WTC11 (cell line): ENCODE results near the gene CPXM2. TPM values are rescaled to one million over a fixed set of nuclear protein-coding genes. Genes with fewer than 3 reads are reported as not detected.

Experiments
- ATAC-seq: fragments of 200-7000 bp; cut with Tn5 transposase; 2 replicates; pipeline ENCODE4 v1.10.0; 2021; ENCODE audit warnings: mild to moderate bottlenecking, moderate library complexity
- CTCF ChIA-PET: fragments of 300-600 bp; sonication (Branson Sonifier 250); formaldehyde crosslinking; loops from one replicate; lab custom pipeline; 2021; ENCODE audit warnings: antibody characterized with exemption; lab: Charles Lee
- POLR2A ChIA-PET: fragments of 350-600 bp; sonication (Branson Sonifier 250); formaldehyde crosslinking; loops from one replicate; lab custom pipeline; 2021; ENCODE audit warnings: antibody characterized with exemption; lab: Charles Lee
- DNase-seq: peaks from one replicate; pipeline ENCODE4 v3.0.0; 2021; ENCODE audit warnings: low spot score
- H3K27ac Mint-ChIP-seq: 2 replicates; pipeline ENCODE4 v1.8.0; 2021; ENCODE audit warnings: mixed read lengths
- H3K27me3 Mint-ChIP-seq: 2 replicates; pipeline ENCODE4 v1.8.0; 2021; ENCODE audit warnings: low read depth, mild to moderate bottlenecking, moderate library complexity, mixed read lengths
- H3K36me3 Mint-ChIP-seq: 2 replicates; pipeline ENCODE4 v1.8.0; 2021; ENCODE audit warnings: mixed read lengths
- H3K4me1 Mint-ChIP-seq: 2 replicates; pipeline ENCODE4 v1.8.0; 2022; ENCODE audit warnings: mixed read lengths
- H3K4me3 Mint-ChIP-seq: 2 replicates; pipeline ENCODE4 v1.8.0; 2021; ENCODE audit warnings: mild to moderate bottlenecking, moderate library complexity, mixed read lengths
- H3K9me3 Mint-ChIP-seq: 2 replicates; pipeline ENCODE4 v1.8.0; 2021; ENCODE audit warnings: mixed read lengths
- CBFB ChIP-seq: sonication (generic); formaldehyde crosslinking; IDR thresholded peaks from 2 replicates; pipeline ENCODE4 v1.8.1; 2022; ENCODE audit warnings: mild to moderate bottlenecking, low read depth, missing genetic modification reagents
- ETV6 ChIP-seq: sonication (generic); formaldehyde crosslinking; IDR thresholded peaks from 2 replicates; pipeline ENCODE4 v1.8.1; 2022; ENCODE audit warnings: mild to moderate bottlenecking, missing genetic modification reagents
- GABPB1 ChIP-seq: sonication (generic); formaldehyde crosslinking; IDR thresholded peaks from 2 replicates; pipeline ENCODE4 v1.8.1; 2023; ENCODE audit warnings: mild to moderate bottlenecking, missing genetic modification reagents
- JAZF1 ChIP-seq: fragments of 250-450 bp; sonication (Bioruptor Pico); IDR thresholded peaks from 2 replicates; pipeline ENCODE4 v1.9.0; 2021; ENCODE audit warnings: moderate library complexity, mild to moderate bottlenecking, inconsistent platforms
- RELA ChIP-seq: sonication (generic); formaldehyde crosslinking; IDR thresholded peaks from 2 replicates; pipeline ENCODE4 v1.8.1; 2022; ENCODE audit warnings: missing genetic modification reagents, mild to moderate bottlenecking, borderline replicate concordance
- SMAD3 ChIP-seq: sonication (generic); formaldehyde crosslinking; IDR thresholded peaks from 2 replicates; pipeline ENCODE4 v1.8.0; 2022; ENCODE audit warnings: missing genetic modification reagents, mild to moderate bottlenecking, borderline replicate concordance
- TP53 ChIP-seq: sonication (generic); formaldehyde crosslinking; IDR thresholded peaks from 2 replicates; pipeline ENCODE4 v1.8.1; 2023; ENCODE audit warnings: mild to moderate bottlenecking, missing genetic modification reagents
- ZNF121 ChIP-seq: sonication (generic); formaldehyde crosslinking; IDR thresholded peaks from 2 replicates; pipeline ENCODE4 v1.8.0; 2023; ENCODE audit warnings: missing genetic modification reagents
- ZNF396 ChIP-seq: fragments of 250-450 bp; sonication (Bioruptor Pico); IDR thresholded peaks from 2 replicates; pipeline ENCODE4 v1.8.0; 2021; ENCODE audit warnings: mild to moderate bottlenecking, moderate library complexity, borderline replicate concordance
- total RNA-seq: library from RNA; stranded (reverse); gene quantifications from 3 replicates; pipeline ENCODE4 v1.2.3, GENCODE V29; 2021
- TF ChIP-seq, protein P1 (sequence below): sonication (generic); formaldehyde crosslinking; IDR thresholded peaks from 2 replicates; pipeline ENCODE4 v1.8.1; 2022; ENCODE audit warnings: mild to moderate bottlenecking, moderate library complexity, missing genetic modification reagents
- TF ChIP-seq, protein P2 (sequence below): sonication (generic); formaldehyde crosslinking; IDR thresholded peaks from 2 replicates; pipeline ENCODE4 v1.8.0; 2022; ENCODE audit warnings: mild to moderate bottlenecking, missing genetic modification reagents
- TF ChIP-seq, protein P3 (sequence below): sonication (generic); formaldehyde crosslinking; IDR thresholded peaks from 2 replicates; pipeline ENCODE4 v1.8.0; 2023; ENCODE audit warnings: missing genetic modification reagents, mild to moderate bottlenecking, borderline replicate concordance
- TF ChIP-seq, protein P4 (sequence below): fragments of 250-450 bp; sonication (Bioruptor Pico); IDR thresholded peaks from 2 replicates; pipeline ENCODE4 v1.9.0; 2021; ENCODE audit warnings: mild to moderate bottlenecking
- TF ChIP-seq, protein P5 (sequence below): sonication (generic); formaldehyde crosslinking; IDR thresholded peaks from 2 replicates; pipeline ENCODE4 v1.8.1; 2023; ENCODE audit warnings: mild to moderate bottlenecking, missing genetic modification reagents, moderate library complexity
- TF ChIP-seq, protein P6 (sequence below): fragments of 250-450 bp; sonication (Bioruptor Pico); IDR thresholded peaks from 2 replicates; pipeline ENCODE4 v1.9.0; 2021; ENCODE audit warnings: moderate library complexity, mild to moderate bottlenecking, inconsistent platforms, borderline replicate concordance
- TF ChIP-seq, protein P7 (sequence below): sonication (generic); formaldehyde crosslinking; conservative IDR thresholded peaks from 2 replicates; pipeline ENCODE4 v1.8.1; 2022; ENCODE audit warnings: mild to moderate bottlenecking, missing genetic modification reagents
- TF ChIP-seq, protein P8 (sequence below): fragments of 250-450 bp; sonication (Bioruptor Pico); IDR thresholded peaks from 2 replicates; pipeline ENCODE4 v1.9.0; 2021; ENCODE audit warnings: mild to moderate bottlenecking

Gene CPXM2
- total RNA-seq, 1 experiment from 2014 or later, result 3.4 TPM

DNA sequence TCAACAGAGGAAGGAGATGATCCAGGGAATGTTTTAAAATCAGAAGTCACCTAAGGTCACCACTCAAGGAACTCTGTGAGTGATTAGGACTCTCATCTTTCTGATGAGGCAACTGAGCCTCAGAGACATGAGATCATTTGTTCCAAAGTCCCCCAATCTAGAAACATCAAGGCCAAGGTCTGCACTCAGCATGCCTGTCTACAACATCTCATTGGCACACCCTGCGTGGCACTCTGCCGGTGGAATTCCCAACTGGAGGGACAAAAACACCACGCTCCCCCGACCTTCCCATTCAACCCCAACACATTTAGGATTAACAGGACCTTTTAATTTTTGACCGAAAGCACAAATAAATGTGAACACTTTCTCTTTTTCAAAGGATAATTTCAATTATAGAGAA, 31.4 kb downstream of the CPXM2 start:
- DNase-seq, result no peak
- Mint-ChIP-seq H3K4me1 (peaks cover 20% of the 10 kb centered on the region), H3K36me3 (0 out of 2 replicates have a peak, but pooled peaks cover 4% of the 10 kb centered on the region), H3K27ac (no peak overlapping the region), H3K9me3 (no peaks in the 10 kb centered on the region), H3K4me3 (no peak overlapping the region)
- ChIA-PET POLR2A (no interaction called here), CTCF (interaction anchor here (1.0 kb wide), 1 partner anchor 37 kb away, joined by 3 read pairs; no protein-coding TSS in a partner anchor)
- TF ChIP-seq, protein P1, sequence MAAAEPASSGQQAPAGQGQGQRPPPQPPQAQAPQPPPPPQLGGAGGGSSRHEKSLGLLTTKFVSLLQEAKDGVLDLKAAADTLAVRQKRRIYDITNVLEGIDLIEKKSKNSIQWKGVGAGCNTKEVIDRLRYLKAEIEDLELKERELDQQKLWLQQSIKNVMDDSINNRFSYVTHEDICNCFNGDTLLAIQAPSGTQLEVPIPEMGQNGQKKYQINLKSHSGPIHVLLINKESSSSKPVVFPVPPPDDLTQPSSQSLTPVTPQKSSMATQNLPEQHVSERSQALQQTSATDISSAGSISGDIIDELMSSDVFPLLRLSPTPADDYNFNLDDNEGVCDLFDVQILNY (CRISPR knock-in tag), result no peak
- TF ChIP-seq ZNF396 (CRISPR knock-in tag), result no peak
- no peak for TF ChIP-seq TP53 (CRISPR knock-in tag)
- no peak for TF ChIP-seq SMAD3 (CRISPR knock-in tag)
- TF ChIP-seq ETV6, result no peak
- TF ChIP-seq, protein P2, sequence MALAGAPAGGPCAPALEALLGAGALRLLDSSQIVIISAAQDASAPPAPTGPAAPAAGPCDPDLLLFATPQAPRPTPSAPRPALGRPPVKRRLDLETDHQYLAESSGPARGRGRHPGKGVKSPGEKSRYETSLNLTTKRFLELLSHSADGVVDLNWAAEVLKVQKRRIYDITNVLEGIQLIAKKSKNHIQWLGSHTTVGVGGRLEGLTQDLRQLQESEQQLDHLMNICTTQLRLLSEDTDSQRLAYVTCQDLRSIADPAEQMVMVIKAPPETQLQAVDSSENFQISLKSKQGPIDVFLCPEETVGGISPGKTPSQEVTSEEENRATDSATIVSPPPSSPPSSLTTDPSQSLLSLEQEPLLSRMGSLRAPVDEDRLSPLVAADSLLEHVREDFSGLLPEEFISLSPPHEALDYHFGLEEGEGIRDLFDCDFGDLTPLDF, result no peak
- TF ChIP-seq, protein P3, sequence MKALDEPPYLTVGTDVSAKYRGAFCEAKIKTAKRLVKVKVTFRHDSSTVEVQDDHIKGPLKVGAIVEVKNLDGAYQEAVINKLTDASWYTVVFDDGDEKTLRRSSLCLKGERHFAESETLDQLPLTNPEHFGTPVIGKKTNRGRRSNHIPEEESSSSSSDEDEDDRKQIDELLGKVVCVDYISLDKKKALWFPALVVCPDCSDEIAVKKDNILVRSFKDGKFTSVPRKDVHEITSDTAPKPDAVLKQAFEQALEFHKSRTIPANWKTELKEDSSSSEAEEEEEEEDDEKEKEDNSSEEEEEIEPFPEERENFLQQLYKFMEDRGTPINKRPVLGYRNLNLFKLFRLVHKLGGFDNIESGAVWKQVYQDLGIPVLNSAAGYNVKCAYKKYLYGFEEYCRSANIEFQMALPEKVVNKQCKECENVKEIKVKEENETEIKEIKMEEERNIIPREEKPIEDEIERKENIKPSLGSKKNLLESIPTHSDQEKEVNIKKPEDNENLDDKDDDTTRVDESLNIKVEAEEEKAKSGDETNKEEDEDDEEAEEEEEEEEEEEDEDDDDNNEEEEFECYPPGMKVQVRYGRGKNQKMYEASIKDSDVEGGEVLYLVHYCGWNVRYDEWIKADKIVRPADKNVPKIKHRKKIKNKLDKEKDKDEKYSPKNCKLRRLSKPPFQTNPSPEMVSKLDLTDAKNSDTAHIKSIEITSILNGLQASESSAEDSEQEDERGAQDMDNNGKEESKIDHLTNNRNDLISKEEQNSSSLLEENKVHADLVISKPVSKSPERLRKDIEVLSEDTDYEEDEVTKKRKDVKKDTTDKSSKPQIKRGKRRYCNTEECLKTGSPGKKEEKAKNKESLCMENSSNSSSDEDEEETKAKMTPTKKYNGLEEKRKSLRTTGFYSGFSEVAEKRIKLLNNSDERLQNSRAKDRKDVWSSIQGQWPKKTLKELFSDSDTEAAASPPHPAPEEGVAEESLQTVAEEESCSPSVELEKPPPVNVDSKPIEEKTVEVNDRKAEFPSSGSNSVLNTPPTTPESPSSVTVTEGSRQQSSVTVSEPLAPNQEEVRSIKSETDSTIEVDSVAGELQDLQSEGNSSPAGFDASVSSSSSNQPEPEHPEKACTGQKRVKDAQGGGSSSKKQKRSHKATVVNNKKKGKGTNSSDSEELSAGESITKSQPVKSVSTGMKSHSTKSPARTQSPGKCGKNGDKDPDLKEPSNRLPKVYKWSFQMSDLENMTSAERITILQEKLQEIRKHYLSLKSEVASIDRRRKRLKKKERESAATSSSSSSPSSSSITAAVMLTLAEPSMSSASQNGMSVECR, result no peak
- no peak for TF ChIP-seq JAZF1
- TF ChIP-seq, protein P4, sequence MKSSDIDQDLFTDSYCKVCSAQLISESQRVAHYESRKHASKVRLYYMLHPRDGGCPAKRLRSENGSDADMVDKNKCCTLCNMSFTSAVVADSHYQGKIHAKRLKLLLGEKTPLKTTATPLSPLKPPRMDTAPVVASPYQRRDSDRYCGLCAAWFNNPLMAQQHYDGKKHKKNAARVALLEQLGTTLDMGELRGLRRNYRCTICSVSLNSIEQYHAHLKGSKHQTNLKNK (CRISPR knock-in tag), result no peak
- TF ChIP-seq CBFB (CRISPR knock-in tag), result no peak
- TF ChIP-seq, protein P5, sequence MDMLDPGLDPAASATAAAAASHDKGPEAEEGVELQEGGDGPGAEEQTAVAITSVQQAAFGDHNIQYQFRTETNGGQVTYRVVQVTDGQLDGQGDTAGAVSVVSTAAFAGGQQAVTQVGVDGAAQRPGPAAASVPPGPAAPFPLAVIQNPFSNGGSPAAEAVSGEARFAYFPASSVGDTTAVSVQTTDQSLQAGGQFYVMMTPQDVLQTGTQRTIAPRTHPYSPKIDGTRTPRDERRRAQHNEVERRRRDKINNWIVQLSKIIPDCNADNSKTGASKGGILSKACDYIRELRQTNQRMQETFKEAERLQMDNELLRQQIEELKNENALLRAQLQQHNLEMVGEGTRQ (CRISPR knock-in tag), result no peak
- TF ChIP-seq, protein P6, sequence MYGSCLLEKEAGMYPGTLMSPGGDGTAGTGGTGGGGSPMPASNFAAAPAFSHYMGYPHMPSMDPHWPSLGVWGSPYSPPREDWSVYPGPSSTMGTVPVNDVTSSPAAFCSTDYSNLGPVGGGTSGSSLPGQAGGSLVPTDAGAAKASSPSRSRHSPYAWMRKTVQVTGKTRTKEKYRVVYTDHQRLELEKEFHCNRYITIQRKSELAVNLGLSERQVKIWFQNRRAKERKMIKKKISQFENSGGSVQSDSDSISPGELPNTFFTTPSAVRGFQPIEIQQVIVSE (CRISPR knock-in tag), result no peak
- TF ChIP-seq, protein P7, sequence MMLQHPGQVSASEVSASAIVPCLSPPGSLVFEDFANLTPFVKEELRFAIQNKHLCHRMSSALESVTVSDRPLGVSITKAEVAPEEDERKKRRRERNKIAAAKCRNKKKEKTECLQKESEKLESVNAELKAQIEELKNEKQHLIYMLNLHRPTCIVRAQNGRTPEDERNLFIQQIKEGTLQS (CRISPR knock-in tag), result no peak
- no peak for TF ChIP-seq RELA
- TF ChIP-seq ZNF121 (CRISPR knock-in tag), result no peak
- TF ChIP-seq, protein P8, sequence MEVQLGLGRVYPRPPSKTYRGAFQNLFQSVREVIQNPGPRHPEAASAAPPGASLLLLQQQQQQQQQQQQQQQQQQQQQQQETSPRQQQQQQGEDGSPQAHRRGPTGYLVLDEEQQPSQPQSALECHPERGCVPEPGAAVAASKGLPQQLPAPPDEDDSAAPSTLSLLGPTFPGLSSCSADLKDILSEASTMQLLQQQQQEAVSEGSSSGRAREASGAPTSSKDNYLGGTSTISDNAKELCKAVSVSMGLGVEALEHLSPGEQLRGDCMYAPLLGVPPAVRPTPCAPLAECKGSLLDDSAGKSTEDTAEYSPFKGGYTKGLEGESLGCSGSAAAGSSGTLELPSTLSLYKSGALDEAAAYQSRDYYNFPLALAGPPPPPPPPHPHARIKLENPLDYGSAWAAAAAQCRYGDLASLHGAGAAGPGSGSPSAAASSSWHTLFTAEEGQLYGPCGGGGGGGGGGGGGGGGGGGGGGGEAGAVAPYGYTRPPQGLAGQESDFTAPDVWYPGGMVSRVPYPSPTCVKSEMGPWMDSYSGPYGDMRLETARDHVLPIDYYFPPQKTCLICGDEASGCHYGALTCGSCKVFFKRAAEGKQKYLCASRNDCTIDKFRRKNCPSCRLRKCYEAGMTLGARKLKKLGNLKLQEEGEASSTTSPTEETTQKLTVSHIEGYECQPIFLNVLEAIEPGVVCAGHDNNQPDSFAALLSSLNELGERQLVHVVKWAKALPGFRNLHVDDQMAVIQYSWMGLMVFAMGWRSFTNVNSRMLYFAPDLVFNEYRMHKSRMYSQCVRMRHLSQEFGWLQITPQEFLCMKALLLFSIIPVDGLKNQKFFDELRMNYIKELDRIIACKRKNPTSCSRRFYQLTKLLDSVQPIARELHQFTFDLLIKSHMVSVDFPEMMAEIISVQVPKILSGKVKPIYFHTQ, result no peak
- TF ChIP-seq GABPB1 (CRISPR knock-in tag), result no peak
- TF ChIP-seq, all 79 proteins: peak for 0
- H3K27me3 Mint-ChIP-seq, result no peaks in the 10 kb centered on the region
- no peak for ATAC-seq
